ENCODE results near the gene DBN1. TPM values are rescaled to one million over a fixed set of nuclear protein-coding genes. Genes with fewer than 3 reads are reported as not detected.

The DBN1 gene
- total RNA-seq, 1 donor from 2014 or later = 22.4 TPM

- intact Hi-C loops (cut with micrococcal nuclease) = loop anchor here (5.0 kb wide), 1 partner anchor 57 kb away; no protein-coding TSS in a partner anchor
- ATAC-seq = no peak
- DNase-seq = no peak
Observed at GRCh38 chr5:177449140-177450061, 24.0 kb downstream of the DBN1 start.

GRCh38 chr5:177448244-177448950 lies 25.0 kb downstream of the DBN1 start:
- intact Hi-C loops (cut with micrococcal nuclease) = no loop called here
- no peak for DNase-seq
- ATAC-seq = no peak

DNA sequence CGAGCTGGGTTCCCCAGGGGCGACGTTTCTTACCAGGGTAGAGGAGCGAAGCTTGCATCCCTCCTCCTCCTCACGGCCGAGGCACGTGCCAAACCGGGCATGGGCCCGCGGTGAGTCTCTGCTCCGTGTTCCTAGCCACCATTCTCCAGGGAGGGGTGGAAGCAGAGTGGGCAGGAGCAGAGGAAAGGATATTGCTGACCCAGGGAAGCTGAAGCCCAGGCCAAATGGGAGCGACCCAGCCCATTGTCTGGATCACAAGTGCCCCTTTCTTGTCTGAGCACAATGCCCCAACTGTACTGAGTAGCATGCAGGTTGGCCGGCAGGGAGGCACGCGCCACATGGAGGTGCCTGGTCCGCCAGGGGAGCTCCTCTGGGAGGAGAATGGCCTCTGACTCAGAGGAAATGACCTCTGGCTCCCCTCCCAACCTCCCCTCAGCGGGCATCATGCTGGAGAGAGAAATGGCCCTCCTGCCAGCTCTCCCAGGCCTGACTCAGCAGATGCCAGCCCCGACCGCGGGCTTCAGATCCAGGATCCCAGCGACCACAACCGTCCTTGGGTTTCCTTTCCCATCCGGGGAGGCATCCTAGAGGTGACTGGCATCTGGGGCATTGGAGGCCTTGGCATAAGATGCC lies 25.7 kb downstream of the DBN1 start:
- peak; percentile 60 for DNase-seq
- intact Hi-C loops (cut with micrococcal nuclease) = no loop called here
- ATAC-seq = peak; percentile 57

DNA sequence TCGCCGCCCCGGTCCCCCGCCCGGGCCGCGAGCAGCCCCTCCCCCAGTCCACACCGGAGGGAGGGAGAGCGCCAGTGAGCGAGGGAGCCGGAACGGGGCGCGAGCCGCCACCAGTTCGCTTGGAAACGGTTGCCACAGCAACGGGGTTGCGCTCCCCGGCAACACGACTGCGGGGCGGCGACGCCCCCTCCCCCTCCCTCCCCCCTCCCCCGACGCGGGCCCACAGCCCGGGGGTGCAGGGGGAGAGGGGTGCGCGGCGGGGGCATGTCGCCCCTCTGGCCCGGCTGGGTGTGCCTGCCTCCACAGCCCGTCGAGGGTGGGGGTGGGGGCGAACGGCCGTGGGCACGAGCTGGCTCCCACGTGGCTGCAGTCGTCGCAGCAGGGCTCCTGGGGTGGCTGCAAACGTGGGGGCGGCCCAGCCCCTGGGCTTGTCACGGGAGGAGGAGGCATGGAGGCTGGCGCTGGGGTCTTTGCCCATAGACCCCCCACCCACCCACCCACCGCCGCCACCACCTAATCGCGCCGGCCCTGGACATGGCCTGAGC lies 26.3 kb downstream of the DBN1 start:
- peak; percentile 57 for DNase-seq
- intact Hi-C loops (cut with micrococcal nuclease) = no loop called here
- no peak for ATAC-seq

GRCh38 chr5:177446200-177447065 lies 27.0 kb downstream of the DBN1 start, which contains the start of gene PRR7:
PRR7 (plus strand) TSS chr5:177446814; CDS start chr5:177455068, 8,254 bp downstream.
- ATAC-seq = peak; percentile 72
- peak; percentile 80 for DNase-seq
- intact Hi-C loops (cut with micrococcal nuclease) = no loop called here

GRCh38 chr5:177445917-177446199 lies 27.6 kb downstream of the DBN1 start:
- DNase-seq = no peak
- no peak for ATAC-seq
- intact Hi-C loops (cut with micrococcal nuclease) = no loop called here

- intact Hi-C loops (cut with micrococcal nuclease) = no loop called here
- no peak for DNase-seq
- no peak for ATAC-seq
Observed at GRCh38 chr5:177445052-177445916, 28.1 kb downstream of the DBN1 start.

GRCh38 chr5:177444106-177445051 lies 29.1 kb downstream of the DBN1 start:
- intact Hi-C loops (cut with micrococcal nuclease) = no loop called here
- ATAC-seq (no peak), DNase-seq (no peak)

DNA sequence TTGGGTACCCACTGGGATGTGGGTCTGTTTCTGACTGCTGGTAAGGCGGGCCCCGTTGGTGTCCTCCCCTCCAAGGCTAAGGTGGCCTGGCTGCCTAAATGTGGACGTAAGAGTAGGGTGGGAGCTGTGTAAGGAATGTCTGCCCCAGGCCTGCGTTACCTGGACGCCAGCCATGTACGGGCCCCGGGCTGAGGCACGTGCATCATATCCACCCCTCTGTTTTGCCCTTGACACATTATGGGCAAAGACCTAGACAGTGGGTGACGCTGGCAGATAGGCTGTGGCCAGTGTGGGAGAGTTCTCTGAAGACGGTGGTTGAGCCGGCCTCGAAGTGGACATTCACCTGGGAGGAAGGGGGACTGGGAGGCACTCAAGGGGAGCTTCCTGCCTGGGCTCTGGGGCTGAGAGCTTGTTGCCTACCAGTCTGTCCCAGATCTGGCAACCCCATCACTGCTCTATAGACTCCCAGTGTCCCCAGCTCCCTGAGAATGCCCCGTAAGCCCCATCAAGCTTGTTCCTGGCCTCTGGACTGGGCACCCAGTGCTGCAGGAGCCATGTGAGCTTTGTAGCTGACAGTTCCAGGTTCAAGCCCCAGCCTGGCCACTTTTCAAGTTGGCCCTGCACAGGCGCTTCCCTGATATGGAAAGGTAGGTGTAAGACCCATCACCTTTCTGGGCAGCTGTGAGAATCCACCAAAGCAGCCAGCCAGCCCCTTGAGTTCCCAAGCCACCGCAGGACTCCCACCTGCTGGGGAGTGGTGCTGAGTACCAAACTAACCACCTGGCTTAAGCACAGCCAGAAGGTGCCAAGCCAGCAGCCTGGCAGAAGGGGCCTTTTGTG lies 30.1 kb downstream of the DBN1 start:
- intact Hi-C loops (cut with micrococcal nuclease) = no loop called here
- ATAC-seq = no peak
- DNase-seq = no peak

DNA sequence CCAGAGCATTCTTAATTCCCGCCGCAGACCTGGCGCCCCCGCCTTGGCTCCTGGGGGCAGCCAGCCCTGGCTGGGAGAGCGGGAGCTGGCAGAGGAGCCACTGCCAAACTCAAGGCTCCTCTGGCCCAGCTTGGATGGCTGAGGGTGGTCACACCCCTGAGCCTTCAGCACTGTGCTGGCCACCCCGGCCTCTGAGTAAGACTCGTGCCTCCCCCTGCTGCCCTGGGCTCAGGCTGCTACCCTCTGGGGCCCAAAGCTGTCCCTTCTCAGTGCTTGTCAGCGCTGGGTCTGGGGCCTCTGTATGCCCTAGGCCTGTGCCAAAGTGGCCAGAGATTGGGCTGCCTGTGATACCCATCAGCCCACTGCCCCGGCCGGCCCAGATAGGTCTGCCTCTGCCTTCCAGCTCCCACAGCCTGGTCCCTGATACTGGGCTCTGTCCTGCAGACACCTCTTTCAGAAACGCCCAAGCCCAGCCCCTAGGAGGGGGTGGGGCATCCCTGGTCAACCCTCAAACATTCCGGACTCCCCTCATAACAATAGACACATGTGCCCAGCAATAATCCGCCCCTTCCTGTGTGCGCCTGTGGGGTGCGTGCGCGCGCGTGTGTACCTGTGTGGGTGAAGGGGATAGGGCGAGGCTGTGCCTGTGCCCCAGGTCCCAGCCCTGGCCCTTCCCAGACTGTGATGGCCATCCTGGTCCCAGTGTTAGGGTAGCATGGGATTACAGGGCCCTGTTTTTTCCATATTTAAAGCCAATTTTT lies 31.2 kb downstream of the DBN1 start:
- ATAC-seq = no peak
- intact Hi-C loops (cut with micrococcal nuclease) = no loop called here
- DNase-seq = no peak

- DNase-seq (no peak), ATAC-seq (no peak)
- intact Hi-C loops (cut with micrococcal nuclease) = no loop called here
Observed at GRCh38 chr5:177440990-177441780, 32.2 kb downstream of the DBN1 start.

GRCh38 chr5:177440211-177440989 lies 33.0 kb downstream of the DBN1 start:
- no peak for DNase-seq
- intact Hi-C loops (cut with micrococcal nuclease) = no loop called here
- ATAC-seq = no peak

DNA sequence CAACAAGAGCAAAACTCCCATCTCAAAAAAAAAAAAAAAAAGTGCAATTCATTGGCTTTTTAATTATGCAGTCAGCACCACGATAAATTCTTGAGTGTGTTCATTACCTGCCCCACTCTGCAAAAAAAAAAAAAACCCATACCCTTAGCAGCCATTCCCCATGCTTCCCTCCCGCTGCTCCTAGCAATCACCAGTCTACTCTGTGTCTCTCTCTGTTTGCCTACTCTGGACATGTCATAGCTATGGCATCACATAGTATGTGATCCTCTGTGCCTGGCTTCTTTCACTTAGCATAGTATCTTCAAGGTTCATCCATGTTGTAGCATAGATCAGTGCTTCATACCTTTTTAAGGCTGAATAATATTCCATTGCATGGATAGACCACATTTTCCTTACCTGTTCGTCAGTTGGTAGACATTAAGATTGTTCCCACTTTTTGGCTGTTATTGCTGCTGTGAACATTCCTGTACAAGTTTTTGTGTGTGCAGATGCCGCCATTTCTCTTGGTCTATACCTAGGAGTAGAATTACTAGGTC lies 33.8 kb downstream of the DBN1 start:
- intact Hi-C loops (cut with micrococcal nuclease) = no loop called here
- DNase-seq (no peak), ATAC-seq (no peak)

DNA sequence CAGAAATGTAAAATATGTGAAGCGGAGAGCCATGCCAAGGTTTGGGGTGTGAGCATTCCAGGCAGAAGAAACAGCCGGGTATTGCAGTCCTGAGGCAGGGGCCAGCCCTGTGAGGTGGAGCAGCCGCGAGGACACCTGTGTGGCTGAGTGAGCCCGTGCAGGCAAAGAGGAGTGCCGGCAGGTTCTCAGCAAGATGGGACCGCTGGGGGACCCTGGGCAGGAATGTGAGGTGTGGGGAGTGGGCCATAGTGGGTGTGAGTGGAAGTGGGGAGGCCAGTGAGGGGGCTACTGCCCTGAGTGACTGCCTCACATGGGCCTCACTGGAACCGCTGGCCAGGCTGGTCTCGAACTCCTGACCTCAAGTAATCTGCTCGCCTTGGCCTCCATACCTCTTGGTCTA lies 35.0 kb downstream of the DBN1 start:
- DNase-seq (no peak), ATAC-seq (no peak)
- intact Hi-C loops (cut with micrococcal nuclease) = no loop called here
